Stimulated activated CD4-positive, alpha-beta T cell treated with anti-CD3 and anti-CD28 coated beads, Interleukin-2, amount 100 ng/mL, for 24 hours (primary cell): ENCODE measurements around the gene ARHGEF35.
"Not testable (repeated sequence)": the region's sequence is repeated elsewhere in the genome, so short reads cannot be mapped to it uniquely, and the experiment has no call there.

ENCODE experiments used
- DNase-seq, 2 donors: peaks; one replicate each; pipeline ENCODE4 v3.0.0-alpha.2; 2020

The ARHGEF35 gene

DNA sequence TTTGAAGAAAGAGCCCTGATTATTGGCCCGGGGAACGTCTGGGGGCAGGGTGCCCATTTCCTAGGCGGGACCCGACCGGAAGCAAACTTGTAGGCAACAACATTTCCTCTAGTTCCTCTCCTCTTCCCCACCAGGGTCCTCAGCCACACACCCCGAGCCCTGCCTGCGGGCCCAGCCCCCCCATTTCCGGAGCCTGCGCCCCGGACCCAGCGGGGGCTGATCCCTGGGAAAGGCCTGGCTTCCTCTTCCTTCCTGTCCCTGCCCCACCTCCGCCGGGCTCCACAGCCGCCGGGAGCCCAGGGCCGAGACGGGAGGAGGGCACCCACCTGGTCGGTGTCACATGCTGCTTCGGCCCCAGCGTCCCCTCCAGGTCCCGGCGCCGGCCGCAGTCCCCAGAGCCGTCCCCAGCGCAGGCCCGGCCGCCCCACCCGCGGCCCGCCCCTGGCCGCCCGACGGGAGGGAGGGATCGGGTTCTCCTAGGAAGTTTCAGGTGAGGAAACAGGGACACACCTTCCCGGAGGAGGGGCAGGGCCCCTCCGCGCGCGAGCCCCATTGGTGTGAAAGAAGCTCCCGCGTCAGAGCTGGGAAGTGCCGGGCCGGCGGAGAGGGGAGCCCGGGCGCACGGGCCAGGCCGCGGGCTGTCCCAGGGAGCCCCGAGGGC, at the start of gene ARHGEF35:
TSS of gene ARHGEF35 (minus strand) at position 622 of the 661 bp plus-strand sequence. CDS start 7,450 bp downstream, outside the sequence.
- DNase-seq = peak in 1 of 2 donors; percentile 11

DNA sequence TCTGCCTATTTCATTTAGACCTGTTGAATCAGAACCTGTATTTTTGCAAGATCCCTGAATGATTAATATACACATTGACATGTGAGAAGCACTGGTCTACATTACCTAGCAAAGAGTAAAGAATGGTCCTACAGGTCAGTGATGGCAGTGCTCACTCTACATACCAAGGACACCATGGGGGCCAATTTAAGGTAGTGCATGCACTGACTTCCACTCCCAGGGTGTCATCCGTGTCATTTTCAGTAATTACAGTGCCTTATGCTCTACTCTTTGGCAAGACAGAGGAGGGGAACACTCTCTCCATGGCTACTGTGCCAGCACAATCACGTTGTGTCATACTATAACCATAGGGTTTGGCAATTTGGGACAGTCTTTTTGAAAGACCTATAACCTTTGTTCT, 49.7 kb upstream of the ARHGEF35 start:
- not testable (repeated sequence) for DNase-seq

DNA sequence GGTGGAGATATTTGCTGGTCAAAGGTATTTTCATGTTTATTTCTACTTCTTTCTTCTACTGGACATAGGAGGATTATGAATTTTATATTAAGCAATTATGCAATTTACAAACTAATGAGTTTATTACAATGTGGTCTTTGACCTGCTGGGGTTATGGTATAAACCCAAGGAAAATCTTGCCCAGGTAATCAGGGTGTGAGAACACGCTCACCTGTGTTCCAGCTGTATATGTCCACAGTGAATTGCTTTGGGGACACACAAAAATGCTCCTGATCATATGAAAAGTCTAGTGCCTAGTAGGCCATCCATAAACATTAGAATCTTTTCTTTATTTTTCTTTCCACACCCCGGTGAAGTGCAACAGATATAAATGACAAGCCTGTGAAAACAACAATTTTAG, 43.7 kb upstream of the ARHGEF35 start, which contains the start of gene OR2A42:
TSS of gene OR2A42 (minus strand) at position 241 of the 400 bp plus-strand sequence. CDS start 6,762 bp downstream, outside the sequence.
- DNase-seq = not testable (repeated sequence)

DNA sequence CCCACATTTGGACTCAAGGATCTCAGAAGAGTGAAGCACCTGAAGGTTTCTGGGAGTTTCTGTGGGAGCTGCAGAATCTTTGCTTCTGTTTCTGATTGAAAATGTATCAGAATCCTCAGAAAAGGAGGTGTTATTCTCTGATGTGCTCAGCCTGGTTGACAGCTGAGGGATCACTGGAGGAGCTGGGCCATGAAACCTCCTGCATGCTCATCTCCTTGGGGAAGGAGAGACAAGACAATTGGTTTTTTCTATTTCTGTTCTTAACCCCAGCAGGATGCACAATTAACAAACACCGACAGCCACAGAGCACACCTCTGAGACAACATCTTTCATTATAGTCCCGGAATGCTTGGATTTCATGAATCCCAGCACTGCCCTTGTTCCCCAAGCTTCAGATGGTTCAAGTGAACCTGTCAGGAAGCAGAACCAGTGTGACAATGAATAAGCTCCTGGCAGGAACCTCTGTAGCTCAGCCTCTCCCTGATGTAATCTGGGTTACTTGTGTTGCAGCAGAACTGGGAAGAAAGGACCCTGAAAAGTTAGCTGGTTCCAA, 43.0 kb upstream of the ARHGEF35 start:
- not testable (repeated sequence) for DNase-seq

DNA sequence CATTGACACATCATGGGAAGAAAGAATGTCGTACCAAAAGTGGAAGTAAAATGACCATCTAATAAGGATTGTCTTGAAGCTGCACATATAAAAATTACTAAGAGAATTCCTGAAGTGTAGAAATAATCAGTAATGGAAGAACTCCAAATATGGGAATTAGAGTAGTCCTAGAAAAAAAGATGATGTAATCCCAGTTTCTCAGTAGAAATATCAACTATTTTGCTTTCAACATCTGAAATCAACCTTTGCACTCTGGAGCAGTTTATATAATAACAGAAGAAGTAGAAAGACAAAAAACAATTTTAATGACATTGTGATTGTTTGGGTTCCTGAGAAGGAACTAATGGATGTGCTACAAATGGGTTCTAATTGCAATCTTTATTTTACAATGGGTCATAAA, 37.4 kb upstream of the ARHGEF35 start:
- not testable (repeated sequence) for DNase-seq

DNA sequence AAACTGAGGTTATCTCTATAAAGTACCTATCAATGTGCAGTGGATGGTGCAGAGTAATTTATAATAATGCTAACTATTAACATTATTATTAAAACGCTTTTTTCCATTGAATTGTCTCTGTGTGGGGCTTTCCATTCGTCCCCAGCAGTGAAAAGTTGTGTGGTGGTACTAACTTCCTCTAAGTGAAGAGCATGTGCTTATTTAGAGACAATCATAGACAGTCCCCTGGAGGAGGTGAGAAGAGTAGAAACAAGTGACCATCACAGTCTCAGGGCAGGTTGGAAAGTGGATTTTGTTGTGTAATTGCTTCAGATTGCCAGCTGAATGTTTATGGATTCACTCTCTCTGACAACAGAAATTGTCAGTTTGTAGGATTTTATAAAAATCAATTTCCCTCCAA, 35.4 kb upstream of the ARHGEF35 start:
- DNase-seq = not testable (repeated sequence)

DNA sequence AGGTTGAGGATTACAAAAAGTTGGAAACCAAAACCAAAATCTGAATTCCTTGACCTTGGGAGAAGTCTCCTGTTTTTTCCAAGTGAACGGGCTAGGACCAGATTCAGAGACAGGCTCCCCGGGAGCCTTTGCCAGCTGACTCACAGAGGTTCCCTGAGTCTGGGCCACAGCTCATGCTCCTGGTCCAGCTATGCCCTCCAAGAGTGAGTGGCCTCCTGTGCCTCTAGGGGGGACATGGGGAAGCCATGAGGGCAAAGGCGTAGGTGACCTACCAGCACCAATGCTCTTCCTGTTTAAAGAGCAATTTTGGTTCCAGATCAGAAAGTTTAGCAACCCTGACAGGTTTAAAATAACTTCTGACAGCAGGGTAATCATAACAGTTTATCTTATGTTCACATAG, 33.2 kb upstream of the ARHGEF35 start:
- not testable (repeated sequence) for DNase-seq

DNA sequence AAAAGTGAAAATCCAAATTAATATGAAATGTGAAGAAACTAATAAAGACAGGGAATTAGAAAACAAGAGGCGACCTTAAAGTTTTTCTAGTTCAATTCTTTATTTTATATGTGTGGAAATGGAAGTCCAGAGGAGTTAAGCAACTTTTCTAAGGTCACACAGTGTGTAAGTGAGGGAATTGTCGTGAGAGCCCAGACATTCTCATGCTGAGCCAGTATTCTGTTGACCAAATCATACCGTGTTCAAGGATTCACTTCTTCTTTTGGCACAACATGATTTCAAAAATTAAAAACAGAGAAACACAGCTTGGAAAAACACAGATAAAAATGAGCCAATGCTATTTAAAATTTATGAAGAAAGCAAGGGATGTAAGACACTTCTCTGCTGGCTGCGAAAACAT, 31.2 kb upstream of the ARHGEF35 start:
- not testable (repeated sequence) for DNase-seq

DNA sequence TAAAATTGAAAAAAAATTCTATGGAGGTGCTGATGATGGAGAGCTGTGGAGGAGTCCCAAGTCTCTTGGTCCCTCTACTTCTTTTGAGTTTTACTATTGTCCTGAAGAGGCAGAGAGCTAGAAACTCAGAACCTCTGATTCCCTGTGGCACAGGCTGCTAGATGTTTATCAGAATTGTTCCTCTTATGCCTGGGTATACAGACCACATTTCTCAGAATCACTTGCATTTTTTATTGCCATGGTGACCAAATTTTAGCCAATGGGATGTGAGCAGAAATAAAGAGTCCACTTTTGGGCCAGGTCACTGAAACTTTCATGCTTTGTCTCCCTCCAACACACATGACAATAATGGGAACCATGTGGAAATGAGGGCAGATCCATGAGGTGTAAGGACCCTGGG, 28.0 kb upstream of the ARHGEF35 start:
- not testable (repeated sequence) for DNase-seq

DNA sequence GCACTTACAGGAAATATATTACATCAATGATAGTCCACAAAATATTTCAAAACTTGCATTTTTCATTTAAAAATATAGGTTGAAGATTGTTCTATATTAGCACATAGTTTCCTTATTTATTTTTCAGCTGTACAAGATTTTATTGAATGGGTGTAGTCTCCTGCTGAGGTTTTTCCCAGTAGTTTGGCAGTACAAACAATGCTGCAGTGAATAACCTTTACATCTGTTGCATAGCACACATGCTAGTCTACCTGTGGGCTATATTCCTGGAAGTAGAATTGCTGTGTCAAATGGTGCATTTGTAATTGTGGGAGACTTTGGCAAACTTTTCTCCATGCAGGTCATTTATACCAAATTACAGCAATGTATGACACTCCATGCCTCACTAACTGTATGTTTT, 24.9 kb upstream of the ARHGEF35 start:
- DNase-seq = not testable (repeated sequence)

DNA sequence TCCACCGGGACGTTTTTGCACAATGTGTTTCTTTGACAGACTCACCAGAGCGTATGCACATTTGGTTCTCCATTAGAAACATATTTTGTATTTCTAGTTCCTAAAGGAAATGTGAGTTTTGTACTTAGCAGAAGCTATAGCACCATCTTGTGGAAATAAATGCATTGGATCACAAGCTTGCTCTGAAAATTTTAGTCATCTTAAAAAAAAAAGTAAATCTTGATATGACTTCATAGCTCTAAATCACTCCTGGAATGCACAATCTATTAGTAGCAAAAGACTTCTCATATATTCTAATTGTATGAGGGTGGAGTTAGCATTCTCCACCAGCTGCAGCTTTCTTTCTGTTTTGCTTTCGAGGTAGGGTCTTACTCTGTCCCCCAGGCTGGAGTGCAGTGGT, 23.5 kb upstream of the ARHGEF35 start:
- DNase-seq = not testable (repeated sequence)

DNA sequence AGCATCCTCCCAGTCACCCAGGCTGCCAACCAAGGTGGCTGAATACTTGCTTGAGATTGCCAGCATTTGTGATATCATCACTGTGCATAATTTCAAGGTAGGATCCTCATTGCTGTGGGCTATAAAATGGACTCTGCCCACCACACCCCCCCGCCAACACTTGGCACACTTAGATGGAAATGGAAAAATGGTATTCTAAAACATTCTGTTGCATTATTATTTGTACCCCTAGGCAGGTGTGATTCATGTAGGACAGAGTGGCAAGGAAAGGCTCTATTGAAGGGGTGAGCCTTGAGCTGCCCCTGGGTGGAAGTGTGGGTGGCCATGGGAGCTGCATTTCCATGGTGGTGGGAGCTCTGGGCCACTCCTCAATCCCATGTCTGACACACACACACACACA, 22.9 kb upstream of the ARHGEF35 start:
- DNase-seq = not testable (repeated sequence)

DNA sequence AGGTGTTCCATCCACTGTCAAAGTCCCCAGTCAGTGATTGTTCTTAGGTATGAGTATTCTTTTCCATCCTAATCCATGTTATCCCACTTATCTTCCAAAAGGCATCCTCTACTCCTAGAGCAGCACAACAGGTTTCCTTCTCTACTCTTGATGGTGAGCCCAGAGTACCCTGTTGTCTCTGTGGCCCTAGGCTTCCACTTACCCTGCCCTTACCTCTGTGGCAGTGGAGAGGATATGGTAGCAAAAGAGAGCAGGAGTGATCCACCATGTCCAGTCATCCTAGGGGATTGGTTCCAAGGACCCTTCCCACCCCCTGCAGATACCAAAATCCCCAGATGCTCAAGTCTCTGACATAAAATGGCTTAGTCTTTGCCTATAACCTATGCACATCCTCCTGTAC, 21.6 kb upstream of the ARHGEF35 start:
- DNase-seq = not testable (repeated sequence)

DNA sequence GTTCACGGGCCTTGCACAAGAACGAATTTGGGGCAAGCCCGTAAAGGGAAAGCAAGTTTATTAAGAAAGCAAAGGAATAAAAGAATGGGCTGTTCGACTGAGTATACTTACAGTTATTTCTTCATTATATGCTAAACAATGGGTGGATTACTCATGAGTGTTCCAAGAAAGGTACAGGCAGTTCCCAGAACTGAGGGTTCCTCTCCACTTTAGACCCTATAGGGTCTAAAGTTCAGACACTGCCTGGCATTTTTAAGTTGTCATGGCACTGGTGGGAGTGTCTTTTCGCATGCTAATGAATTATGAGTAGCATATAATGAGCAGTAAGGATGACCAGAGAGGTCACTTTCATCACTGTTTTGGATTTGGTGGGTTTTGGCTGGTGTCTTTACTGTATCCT, 9.7 kb upstream of the ARHGEF35 start:
- DNase-seq = not testable (repeated sequence)

DNA sequence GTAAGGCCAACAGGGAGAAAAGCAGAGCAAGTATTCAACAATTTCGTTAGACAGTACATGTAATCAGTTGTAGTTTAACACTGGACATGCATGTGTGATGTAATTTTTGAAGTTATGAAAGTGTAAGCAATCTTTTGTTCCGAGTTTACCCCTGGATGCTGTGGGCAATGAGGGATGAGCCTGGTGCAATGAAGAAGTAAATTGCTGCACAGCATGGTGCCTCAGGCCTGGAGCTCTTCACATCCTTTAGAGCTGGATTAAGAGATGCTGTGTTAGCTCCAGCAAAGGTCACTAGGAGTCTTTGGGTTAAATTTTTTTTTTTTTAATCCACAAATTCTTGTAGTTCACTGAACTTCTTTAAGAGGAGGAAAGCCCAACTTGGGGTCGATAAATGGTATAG, 7.5 kb upstream of the ARHGEF35 start:
- not testable (repeated sequence) for DNase-seq

DNA sequence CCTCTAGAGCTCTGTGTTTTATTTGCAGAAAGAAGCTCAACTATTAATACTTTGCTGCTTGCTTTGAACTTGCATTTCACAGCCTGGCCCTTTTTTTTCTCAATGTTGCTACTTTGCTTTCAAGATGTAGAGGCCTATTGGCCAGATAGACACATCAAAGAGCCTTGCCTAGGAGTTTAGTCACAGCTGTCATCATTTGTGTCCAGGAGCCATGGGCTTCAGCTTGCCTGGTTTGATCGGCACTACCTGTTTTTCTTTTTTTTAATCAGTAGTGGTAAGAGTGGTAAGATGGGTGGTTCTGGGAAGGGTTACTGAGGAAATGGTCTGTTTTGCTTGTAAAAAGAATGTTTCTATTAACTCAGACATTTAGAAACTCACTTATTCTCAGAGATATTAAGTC, 6.3 kb upstream of the ARHGEF35 start:
- not testable (repeated sequence) for DNase-seq

DNA sequence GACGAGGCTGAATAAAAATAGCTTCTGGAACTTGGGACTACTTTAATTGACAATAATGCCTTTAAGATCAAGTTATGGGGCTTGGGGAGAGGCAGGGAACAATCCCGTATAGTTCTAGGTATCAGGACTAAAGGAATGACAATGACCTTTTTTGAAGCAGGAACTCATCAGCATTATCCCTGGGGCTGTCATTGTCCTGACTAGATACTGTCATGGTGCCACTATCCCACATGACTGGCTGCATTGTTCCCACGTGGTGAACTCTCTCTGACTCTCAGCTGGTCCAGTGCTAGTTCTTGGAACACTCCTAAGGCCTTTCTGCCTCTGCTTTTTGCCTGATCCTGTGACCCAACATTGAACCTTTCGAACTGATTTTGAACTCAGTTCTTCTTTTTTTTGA, 3.3 kb upstream of the ARHGEF35 start:
- not testable (repeated sequence) for DNase-seq

DNA sequence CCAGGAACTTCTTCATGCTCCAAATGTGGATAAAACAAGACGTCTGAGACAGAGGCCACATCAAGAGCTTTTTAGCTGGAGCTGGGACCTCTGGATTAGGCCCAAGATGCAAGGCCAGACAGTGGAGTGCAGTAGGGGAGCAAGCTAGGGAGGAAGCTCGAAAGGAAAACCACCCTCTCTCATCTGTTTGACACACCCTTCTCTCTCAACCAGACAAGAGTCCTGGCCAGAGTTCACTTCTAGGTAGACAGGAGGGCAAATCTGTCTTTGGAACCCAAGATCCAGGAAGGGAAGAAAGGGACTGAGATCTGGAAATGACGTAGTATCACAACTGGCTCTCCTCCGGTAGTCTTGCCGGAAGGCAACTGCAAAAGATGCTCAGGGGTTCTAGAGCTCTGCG, 1.2 kb downstream of the ARHGEF35 start:
- DNase-seq = not testable (repeated sequence)

DNA sequence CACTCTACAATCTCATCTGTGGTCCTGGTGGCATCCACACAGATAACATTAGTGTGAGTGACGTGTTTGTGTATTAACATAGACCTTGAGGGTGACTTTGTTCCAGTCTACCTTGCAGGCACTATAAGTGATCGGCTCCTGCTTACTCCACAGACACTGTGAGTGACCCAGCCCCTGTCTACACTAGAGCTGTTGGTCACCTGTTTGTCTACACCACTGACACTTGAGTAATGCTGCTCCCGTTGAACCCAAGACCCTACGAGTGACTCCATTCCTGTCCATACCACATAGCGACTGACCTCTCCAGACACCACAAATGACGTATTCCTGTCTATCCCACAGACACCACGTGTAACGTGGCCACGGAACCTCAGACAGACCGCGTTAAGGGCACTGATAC, 1.9 kb downstream of the ARHGEF35 start:
- DNase-seq = not testable (repeated sequence)

DNA sequence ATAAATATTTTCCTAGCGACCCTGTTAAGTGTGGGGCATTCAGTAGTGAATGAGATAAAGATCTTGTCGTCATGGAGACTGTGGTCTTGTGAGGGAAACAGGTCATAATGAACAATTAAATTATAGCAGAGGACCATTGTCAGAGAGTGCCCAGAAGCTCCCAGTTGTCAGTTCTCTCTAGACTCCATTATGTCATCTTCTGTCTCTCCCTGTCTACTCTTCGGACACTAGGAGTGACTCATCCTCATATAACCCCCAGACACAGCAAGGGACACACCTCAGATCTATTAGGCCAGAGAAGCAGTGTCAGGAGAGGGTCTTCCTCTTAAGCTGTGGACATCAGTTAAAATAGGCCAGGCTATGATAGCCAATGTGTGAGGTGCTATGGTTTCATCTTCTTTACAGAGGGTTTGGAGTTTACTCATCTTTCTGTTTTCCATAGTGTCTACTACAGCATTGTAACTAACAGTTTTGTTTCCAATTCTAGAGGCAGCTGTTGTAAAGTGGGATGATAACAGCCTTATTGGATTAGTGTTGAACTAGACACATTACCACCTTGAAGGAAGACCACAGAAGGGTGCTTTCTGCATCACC, 7.0 kb downstream of the ARHGEF35 start:
- not testable (repeated sequence) for DNase-seq

DNA sequence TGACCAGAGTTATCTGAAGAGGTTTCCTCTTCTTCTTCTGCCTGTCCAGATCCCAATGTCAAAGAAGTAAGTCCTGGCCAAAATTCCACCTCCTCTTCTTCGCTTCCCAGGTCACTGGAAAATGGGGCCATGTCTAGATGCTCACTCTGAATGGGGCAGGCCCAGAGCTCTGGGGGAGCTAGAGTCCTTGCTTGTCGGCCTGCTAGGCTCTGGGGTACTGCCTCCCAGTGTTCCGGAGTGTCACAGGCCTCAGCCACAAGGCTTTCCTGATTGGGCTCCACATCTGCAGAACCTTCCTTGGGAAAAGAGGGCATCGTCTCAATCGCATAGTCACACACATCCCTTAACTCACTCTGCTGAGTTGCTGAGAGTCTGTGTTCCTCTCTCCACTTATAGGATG, 7.8 kb downstream of the ARHGEF35 start:
- not testable (repeated sequence) for DNase-seq

DNA sequence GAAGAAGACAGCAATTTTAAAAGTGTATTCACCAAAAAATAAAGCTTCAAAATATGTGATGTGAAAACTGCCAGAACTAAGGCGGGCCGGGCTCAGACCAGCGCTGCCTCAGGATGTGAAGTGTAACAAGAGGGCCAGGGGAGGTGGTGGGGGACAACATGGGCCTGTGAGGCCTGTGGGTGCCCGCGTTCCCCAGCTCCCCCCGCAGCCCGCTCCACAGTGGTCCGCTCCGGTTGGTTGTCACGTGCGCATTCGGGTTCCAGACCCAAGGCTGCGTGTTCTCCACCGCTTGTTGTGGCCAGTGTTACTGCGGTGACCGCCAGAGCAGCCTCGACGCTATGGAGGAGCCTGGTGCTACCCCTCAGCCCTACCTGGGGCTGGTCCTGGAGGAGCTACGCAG, 12.5 kb downstream of the ARHGEF35 start, which contains the start of gene CTAGE4:
TSS of gene CTAGE4 (plus strand) at position 301 of the 400 bp plus-strand sequence. CDS start at position 339, 38 bp downstream.
- not testable (repeated sequence) for DNase-seq

DNA sequence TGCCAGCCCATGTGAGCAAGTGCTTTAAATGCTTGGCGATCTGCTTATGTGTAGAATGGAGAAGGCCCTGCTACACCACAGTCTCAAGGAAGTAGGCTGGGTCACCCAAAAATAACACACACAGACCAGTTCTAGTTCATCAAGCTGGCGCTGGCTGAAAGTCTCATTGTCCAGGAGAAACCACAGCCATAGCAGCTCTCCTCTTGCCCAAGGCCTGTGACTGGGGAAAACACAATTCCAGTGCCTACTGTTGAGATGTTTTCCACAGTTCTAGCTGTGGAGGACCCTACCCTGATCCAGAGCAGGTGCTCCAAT, 16.5 kb downstream of the ARHGEF35 start:
- DNase-seq = not testable (repeated sequence)
